ENCODE results near the gene DHX8.

DHX8 gene

GRCh38 chr17:43528319-43528987, 44.7 kb downstream of the DHX8 start:
- no peak for TF ChIP-seq CTCF (IDR thresholded peaks at IDR 0.05; ENCODE audit: low read depth, low read length)
- no peak overlapping the region for H3K4me3 ChIP-seq (ENCODE audit: low read depth, low read length)

GRCh38 chr17:43528988-43529814, 45.4 kb downstream of the DHX8 start:
- TF ChIP-seq CTCF (IDR thresholded peaks at IDR 0.05; ENCODE audit: low read depth, low read length) = no peak
- H3K4me3 ChIP-seq (ENCODE audit: low read depth, low read length) = no peak overlapping the region

- peak overlapping the region; percentile 49; the same call in 1 of the 2 replicates for H3K4me3 ChIP-seq (ENCODE audit: low read depth, low read length)
- TF ChIP-seq CTCF (IDR thresholded peaks at IDR 0.05; ENCODE audit: low read depth, low read length) = no peak
Observed at GRCh38 chr17:43529947-43530287, 46.1 kb downstream of the DHX8 start.

GRCh38 chr17:43530288-43531081, 46.7 kb downstream of the DHX8 start:
- TF ChIP-seq CTCF (IDR thresholded peaks at IDR 0.05; ENCODE audit: low read depth, low read length) = no peak
- H3K4me3 ChIP-seq (ENCODE audit: low read depth, low read length) = peak overlapping the region; percentile 49

GRCh38 chr17:43531082-43531378, 47.3 kb downstream of the DHX8 start:
- no peak for TF ChIP-seq CTCF (IDR thresholded peaks at IDR 0.05; ENCODE audit: low read depth, low read length)
- H3K4me3 ChIP-seq (ENCODE audit: low read depth, low read length) = peak overlapping the region; percentile 49

- TF ChIP-seq CTCF (IDR thresholded peaks at IDR 0.05; ENCODE audit: low read depth, low read length) = no peak
- H3K4me3 ChIP-seq (ENCODE audit: low read depth, low read length) = no peak overlapping the region
Observed at GRCh38 chr17:43531955-43532354, 48.2 kb downstream of the DHX8 start.

- H3K4me3 ChIP-seq (ENCODE audit: low read depth, low read length) = no peak overlapping the region
- no peak for TF ChIP-seq CTCF (IDR thresholded peaks at IDR 0.05; ENCODE audit: low read depth, low read length)
Observed at GRCh38 chr17:43532581-43532980, 48.8 kb downstream of the DHX8 start.
